EL (cell line): ENCODE measurements around the gene NABP1.
"Not testable (repeated sequence)": the region's sequence is repeated elsewhere in the genome, so short reads cannot be mapped to it uniquely, and the experiment has no call there.

ENCODE experiments used
- DNase-seq: peaks from one replicate; pipeline ENCODE4 v3.0.0-alpha.2; 2016

The NABP1 gene, protein sequence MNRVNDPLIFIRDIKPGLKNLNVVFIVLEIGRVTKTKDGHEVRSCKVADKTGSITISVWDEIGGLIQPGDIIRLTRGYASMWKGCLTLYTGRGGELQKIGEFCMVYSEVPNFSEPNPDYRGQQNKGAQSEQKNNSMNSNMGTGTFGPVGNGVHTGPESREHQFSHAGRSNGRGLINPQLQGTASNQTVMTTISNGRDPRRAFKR

GRCh38 chr2:191677646-191678436 lies at the start of gene NABP1:
TSS of gene NABP1 (plus strand) at chr2:191678136. CDS start at chr2:191678615, 479 bp downstream.
- DNase-seq: peak; percentile 97

- no peak for DNase-seq
These were observed 48.9 kb upstream of the NABP1 start for GRCh38 chr2:191629001-191629453.

- no peak for DNase-seq
These were observed 47.8 kb upstream of the NABP1 start for GRCh38 chr2:191629976-191630712.

DNA sequence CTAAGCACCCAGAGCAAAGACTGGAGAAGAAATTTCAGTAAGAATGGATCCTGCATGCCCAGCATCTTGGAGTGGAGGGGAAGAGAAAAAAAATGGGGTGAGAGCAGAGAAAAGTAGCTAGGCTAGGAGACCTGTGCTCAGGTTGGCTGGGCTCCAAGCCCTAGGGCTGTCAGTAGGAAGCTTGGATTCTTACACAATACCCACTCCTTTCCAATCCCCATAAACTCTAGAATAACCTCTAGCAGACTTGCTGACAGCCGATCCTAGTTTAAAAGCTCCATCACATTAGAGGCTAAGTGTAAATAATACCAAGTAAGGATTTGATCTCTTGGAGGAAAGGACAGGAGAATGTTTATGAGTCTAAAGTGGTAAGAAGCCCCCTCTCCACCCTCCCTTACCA lies 46.2 kb upstream of the NABP1 start:
- peak; percentile 83 for DNase-seq

DNA sequence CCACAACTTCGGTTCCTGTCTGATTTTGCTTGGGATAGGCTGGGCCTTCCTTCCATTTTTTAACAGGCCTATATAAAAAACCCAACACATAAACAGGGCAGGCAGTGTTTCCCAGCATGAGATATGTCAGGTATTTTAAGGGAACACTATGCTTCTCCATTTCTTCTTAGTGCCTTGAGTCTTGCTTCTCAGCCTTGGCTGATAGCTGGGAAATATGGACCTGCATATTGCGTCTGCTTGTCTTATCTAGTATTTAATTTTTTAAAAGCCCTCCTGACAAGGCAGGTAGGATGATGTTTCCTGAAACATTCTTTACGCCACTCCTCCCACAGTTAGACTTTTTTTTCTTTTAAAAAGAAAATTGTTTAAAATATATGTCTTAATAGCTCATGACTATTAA lies 45.5 kb upstream of the NABP1 start:
- no peak for DNase-seq

DNA sequence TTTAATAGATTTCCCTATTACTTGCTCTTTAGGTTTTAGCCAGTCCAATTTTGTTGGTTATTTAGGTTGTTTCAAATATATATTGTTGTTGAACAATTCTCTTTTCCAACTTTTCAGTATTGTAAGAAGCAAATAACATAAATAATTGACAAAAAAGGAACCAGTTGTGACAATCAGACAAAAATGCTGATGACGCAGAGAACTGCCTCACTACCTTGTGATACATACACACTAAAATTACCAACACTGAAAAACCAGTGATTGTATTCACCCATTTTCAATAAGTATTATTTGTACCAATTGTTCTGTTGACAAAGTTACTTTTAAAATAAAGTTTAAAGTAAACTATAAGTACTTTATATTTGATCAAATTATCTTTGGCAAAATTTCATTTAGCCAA lies 43.1 kb upstream of the NABP1 start:
- DNase-seq: no peak

GRCh38 chr2:191635333-191636234 lies 42.4 kb upstream of the NABP1 start:
- peak; percentile 93 for DNase-seq

- peak; percentile 90 for DNase-seq
These were observed 41.7 kb upstream of the NABP1 start for GRCh38 chr2:191636235-191636543.

- no peak for DNase-seq
These were observed 41.4 kb upstream of the NABP1 start for GRCh38 chr2:191636586-191636985.

DNA sequence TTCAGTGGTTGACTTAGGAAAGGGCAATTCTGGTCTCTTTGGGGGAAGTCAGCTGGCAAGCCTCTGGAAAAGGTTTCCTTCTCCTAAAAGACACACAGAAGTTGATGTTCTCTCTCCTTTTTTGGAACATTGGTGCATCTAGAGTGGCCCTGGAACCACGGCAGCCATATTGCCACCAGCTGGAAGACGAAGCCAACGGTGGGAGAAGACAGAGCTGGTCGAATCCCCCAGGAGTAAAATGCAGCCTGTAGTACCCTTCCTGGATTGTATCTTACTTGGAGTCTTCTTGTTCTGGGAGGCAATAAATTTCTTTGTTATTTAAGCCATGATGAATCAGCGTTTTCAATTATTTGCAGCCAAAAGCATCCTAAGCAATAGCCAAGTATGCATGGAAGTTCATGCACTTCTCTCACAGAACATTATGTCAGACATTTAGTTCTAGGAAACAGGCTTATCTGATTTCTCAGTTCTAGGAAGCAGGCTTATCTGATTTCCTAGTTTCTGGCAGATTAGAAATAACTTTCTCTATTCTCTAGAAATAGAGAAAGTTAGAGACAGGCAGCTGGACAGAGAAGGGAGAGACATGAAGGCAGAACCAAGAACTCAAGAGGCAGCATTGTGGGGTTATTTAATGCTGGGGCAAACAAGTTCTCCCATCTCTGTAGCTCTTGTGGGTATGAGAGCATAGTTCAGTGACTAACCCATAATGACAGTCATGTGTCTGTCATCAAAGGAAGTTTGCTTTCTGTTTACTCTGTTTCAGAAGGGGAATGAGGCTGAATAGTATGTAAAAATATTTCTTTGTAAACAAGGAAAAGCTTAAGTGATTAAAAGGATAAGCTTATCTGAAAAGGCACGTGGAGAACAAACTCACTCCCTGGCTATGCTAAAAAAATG lies 40.5 kb upstream of the NABP1 start:
- peak; percentile 61 for DNase-seq

DNA sequence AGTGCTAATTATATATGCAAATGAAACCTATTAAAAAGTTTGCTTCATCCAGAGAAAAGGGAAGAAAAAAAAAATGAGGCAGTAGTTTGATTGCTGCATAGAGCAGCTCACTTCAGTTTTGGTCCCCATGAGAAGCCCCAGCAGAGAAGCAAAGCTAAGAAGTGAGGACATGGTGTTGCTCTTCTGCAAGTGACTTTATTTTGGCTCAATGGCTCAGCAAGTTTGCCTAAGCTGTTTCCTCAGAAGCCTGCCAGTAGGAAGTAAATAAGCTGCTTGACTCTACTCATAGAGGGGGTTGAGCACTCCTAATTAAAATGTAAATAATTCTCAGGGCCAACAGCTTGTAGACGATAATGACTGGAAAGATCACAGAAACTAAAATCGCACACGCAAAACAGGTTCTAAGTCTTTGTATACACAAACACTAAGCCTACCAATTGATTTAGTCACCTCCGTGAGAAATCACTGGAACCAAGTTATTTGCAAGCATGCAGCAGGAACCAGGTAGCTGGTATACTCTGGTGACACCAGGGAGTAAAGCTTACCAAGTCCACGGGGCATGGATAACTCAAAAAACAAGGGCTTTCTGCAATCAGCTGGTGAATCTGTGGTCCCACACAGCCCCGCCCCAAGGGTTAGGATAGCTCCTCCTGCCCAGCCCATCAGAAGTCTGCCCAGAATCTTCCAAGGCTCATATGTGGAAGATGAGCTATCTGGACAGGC lies 39.7 kb upstream of the NABP1 start:
- peak; percentile 19 for DNase-seq

DNA sequence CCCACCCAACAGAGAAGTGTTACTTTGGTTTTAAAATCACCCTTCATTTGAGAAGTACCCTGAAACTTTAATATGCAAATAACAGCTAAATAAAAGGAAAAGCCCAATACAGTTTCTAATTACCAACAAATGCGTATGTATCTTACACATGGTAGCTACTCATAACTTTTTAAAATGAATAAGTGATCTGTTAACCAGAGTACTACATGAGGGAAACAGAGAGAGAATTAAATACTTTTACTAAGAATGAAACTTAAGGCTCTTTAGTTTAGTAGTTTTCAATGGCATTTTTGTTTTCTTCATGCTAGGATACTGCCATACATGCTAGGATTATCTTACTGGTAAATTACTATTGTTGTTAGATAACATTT lies 39.1 kb upstream of the NABP1 start:
- DNase-seq: no peak

- no peak for DNase-seq
These were observed 36.3 kb upstream of the NABP1 start for GRCh38 chr2:191641609-191642008.

DNA sequence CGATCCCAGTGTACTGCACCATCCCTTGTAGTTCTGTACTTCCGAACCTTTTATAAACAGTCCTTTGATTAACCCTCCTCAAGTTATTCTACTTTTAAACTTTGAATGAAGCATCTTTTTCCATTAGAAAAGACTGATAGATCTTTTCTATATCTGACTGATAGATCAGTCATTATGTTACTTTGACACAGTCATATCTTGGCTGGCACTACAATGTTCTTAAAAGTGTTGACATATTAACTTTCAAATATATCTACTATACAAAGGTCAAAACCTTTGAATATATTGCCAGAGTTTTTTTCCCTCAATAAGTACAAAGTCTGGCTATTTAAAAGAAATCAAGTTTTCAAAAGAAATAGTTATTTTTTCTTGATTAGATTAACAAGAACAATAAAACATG lies 35.4 kb upstream of the NABP1 start:
- DNase-seq: no peak

GRCh38 chr2:191643429-191643828 lies 34.5 kb upstream of the NABP1 start:
- DNase-seq: no peak

DNA sequence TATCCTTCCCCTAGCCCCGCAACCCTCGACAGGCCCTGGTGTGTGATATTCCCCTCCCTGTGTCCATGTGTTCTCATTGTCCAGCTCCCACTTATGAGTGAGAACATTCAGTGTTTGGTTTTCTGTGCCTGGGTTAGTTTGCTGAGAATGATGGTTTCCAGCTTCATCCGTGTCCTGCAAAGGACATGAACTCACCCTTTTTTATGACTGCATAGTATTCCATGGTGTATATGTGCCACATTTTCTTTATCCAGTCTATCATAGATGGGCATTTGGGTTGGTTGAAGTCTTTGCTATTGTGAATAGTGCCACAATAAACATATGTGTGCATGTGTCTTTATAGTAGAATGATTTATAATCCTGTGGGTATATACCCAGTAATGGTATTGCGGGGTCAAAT lies 33.3 kb upstream of the NABP1 start:
- not testable (repeated sequence) for DNase-seq

GRCh38 chr2:191645032-191645431 lies 32.9 kb upstream of the NABP1 start:
- DNase-seq: no peak

DNA sequence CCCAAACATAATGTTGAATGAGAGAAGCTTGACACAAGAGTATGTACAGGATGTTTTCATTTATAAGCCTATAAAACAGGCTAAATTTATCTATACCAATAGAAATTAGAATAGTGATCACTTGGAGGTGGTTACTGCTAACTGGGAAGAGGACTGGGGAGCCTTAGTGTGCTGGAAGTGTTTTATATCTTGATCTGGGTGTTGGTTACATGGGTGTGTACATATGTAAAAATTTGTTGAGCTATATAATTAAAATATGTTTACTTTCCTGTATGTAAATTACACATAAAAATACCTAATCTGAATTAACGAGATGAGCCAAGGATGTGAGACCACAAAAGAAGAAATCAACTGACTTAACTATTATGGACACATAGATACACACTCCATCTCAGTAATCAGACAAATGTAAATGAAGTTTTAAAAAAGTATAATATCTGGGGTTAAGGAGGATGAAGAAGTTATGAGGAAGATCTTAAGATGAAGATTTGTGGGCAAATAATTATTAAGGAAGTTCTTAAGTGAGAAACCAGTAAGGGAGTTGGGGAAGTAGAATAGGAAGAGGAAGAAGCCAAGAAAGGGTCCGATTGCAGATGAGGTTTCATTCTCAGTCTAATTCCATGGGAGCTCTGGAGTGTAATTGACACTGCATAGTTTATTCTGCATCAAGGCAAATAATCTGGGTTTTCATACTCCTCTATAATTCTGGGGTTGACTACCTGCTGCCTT lies 32.3 kb upstream of the NABP1 start:
- DNase-seq: no peak

- no peak for DNase-seq
These were observed 31.6 kb upstream of the NABP1 start for GRCh38 chr2:191646163-191646902.

DNA sequence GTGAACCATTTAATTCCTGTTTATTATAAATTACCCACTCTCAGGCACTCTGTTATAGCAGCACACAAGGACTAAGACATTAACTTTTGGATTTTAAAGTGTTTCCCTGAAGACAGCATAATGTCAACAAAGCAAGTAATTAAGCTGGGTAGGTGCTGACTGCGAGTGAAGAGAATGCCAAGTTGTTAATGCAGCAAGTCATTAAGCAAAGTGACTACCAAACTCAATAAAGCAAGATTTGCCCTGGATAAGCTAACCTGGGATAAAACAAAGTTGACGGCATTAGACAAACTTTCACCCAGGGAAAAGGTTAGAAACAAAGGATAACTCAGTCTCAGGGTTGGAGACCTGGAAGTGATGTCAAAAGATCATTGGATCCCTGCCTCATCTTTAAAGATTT lies 28.4 kb upstream of the NABP1 start:
- no peak for DNase-seq
